KOPT-K1 (cell line): ENCODE results near the gene OTUD4.
"Not testable (repeated sequence)": the region's sequence is repeated elsewhere in the genome, so short reads cannot be mapped to it uniquely, and the experiment has no call there.

ENCODE experiments used
- H3K27ac ChIP-seq: fragments of 200-600 bp; sonication (generic); 2 replicates; pipeline ENCODE4 v1.5.1; 2016; ENCODE audit warnings: antibody characterized with exemption, mild to moderate bottlenecking, low read depth, low read length; ENCODE audit not compliant: poor library complexity, severe bottlenecking
- H3K36me3 ChIP-seq: fragments of 200-600 bp; sonication (generic); 2 replicates; pipeline ENCODE4 v1.5.1; 2017; ENCODE audit warnings: antibody characterized with exemption, mild to moderate bottlenecking, low read length, moderate library complexity; ENCODE audit not compliant: insufficient read depth
- H3K9me3 ChIP-seq: fragments of 200-600 bp; sonication (generic); 2 replicates; pipeline ENCODE4 v1.5.1; 2017; ENCODE audit warnings: antibody characterized with exemption, low read length, mild to moderate bottlenecking; ENCODE audit not compliant: insufficient read depth, poor library complexity, severe bottlenecking

The OTUD4 gene

DNA sequence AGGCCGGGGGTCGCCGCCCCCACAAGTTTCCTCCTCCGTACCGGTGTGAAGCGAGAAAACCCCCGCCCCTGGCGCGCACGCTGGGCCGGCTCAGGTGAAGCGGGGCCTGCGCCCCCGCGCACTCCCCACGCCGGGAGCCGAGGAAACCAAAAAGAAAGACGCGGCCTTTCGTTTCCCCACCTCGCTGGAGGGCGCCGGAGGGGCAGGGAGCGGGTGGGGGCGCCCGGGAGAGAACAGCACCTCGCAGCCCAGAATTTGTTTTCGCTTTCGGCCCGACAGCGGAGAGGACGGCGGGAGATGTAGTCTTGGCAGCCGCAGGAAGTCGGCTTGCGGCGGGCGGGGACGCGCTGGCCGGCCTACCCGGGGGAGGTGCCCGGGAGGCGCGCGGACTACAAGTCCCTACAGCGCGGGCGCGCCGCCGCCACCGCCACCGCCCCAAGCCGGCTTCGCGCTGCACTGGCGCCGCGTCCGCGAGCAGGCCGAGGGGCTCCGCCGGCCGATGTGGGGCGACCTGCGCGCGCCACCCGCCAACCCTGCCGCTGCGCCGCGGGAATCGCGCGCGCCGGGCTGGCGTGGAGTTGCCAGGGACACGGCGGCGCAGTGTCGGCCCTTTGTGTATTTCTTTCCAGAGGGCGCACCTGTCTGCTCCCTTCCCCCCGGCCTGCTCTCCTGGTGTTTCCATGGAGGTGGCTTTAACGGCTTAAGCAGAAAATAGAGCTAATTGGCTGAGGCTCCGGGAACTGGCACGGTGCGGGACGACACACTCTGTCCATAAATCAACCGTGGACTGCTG is at the start of gene OTUD4:
OTUD4 (minus strand) TSS at position 292 of the 793 bp plus-strand sequence. CDS start 616 bp downstream, outside the sequence.
- H3K9me3 ChIP-seq: no peaks in the 10 kb centered on the region
- H3K27ac ChIP-seq: peak within 1 kb of the TSS; percentile 91
- H3K36me3 ChIP-seq: no peaks in the 10 kb centered on the region

- not testable (repeated sequence) for H3K27ac ChIP-seq, H3K9me3 ChIP-seq, H3K36me3 ChIP-seq
Measured at GRCh38 chr4:145223228-145223627, 42.8 kb upstream of the OTUD4 start.

DNA sequence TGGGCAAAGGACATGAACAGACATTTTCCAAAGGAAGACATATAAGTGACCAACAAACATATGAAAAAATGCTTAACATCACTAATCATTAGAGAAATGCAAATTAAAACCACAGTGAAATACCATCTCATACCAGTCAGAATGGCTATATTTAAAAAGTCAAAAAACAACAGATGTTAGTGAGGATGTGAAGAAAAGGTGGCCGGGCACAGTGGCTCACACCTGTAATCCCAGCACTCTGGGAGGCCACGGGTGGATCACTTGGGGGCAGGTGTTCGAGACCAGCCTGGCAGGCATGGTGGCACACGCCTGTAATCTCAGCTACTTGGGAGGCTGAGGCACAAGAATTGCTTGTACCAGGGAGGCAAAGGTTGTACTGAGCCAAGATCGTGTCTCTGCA is 41.1 kb upstream of the OTUD4 start:
- not testable (repeated sequence) for H3K9me3 ChIP-seq, H3K27ac ChIP-seq, H3K36me3 ChIP-seq

GRCh38 chr4:145219090-145219489 is 38.7 kb upstream of the OTUD4 start:
- Histone ChIP-seq H3K36me3 (no peaks in the 10 kb centered on the region), H3K9me3 (no peaks in the 10 kb centered on the region), H3K27ac (no peak overlapping the region)

DNA sequence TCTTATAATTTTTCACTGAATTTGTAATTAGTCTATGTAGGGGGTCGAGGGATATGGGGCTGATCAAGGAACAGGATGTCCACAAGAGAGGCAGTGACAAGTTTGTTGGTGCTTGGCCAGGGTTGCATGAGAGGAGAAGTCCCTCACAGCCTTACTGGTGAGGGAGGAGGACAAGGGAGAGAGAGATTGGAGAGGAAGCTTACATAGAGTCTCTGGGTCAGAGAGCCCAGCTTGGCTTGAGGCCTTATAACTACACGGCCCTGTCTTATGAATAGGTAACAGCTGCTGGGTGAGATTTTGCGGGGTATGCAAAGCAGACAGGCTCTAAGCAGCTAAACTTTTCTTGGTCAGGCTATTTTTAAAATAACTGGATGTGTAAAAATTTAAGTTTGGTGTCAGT is 37.9 kb upstream of the OTUD4 start:
- no peak overlapping the region for H3K27ac ChIP-seq
- no peaks in the 10 kb centered on the region for H3K36me3 ChIP-seq
- H3K9me3 ChIP-seq: no peaks in the 10 kb centered on the region

- Histone ChIP-seq H3K36me3 (no peaks in the 10 kb centered on the region), H3K27ac (no peak overlapping the region), H3K9me3 (no peaks in the 10 kb centered on the region)
Measured at GRCh38 chr4:145217349-145217748, 37.0 kb upstream of the OTUD4 start.

- H3K27ac ChIP-seq: no peak overlapping the region
Measured at GRCh38 chr4:145216535-145216934, 36.1 kb upstream of the OTUD4 start.

GRCh38 chr4:145213245-145213644 is 32.9 kb upstream of the OTUD4 start:
- Histone ChIP-seq H3K9me3 (no peaks in the 10 kb centered on the region), H3K27ac (no peak overlapping the region), H3K36me3 (no peaks in the 10 kb centered on the region)

More at GRCh38 chr4:145216535-145216934, 36.1 kb upstream of the OTUD4 start:
- Histone ChIP-seq H3K9me3 (no peaks in the 10 kb centered on the region), H3K36me3 (no peaks in the 10 kb centered on the region)

GRCh38 chr4:145207934-145208333 is 27.5 kb upstream of the OTUD4 start:
- Histone ChIP-seq H3K9me3 (no peaks in the 10 kb centered on the region), H3K36me3 (no peaks in the 10 kb centered on the region), H3K27ac (no peak overlapping the region)

DNA sequence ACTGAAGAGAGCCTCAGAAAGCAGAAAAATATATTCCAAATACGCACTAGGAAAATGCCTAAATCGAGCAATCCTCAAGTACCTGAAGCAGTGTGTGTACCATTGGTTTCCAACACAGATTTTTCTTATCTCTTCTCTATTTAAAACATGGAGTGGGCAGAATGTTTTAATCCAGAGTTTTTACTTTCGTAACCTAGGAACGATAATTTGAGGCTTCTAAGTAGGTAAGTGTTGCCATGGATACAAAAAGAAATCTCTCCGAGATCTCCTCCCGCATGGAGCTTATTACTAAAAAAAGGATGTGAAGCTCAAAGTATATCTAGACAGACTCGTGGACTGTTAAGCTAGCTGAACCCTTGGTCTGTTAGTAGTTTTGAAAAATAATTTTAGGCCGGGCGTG is 23.0 kb upstream of the OTUD4 start:
- no peaks in the 10 kb centered on the region for H3K9me3 ChIP-seq
- no peaks in the 10 kb centered on the region for H3K36me3 ChIP-seq
- no peak overlapping the region for H3K27ac ChIP-seq

DNA sequence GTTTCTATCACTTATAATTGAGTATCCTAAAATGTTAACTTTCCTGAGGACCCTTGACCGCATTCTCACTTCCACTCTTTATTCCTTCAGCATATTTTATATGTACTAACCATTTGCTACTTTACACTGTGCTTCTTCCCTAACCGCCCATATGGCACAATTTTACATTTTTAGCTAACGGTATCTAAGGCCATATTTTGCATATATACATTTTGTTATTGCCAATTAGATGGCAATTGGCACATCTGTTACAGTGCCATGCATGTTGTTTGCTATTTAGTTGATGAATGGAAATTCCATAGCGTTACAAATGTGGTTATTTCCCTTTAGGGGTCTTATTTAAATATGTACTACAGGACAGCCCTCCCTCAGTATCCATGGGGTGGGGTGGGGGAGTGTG is 20.0 kb upstream of the OTUD4 start:
- Histone ChIP-seq H3K27ac (no peak overlapping the region), H3K36me3 (no peaks in the 10 kb centered on the region), H3K9me3 (no peaks in the 10 kb centered on the region)

DNA sequence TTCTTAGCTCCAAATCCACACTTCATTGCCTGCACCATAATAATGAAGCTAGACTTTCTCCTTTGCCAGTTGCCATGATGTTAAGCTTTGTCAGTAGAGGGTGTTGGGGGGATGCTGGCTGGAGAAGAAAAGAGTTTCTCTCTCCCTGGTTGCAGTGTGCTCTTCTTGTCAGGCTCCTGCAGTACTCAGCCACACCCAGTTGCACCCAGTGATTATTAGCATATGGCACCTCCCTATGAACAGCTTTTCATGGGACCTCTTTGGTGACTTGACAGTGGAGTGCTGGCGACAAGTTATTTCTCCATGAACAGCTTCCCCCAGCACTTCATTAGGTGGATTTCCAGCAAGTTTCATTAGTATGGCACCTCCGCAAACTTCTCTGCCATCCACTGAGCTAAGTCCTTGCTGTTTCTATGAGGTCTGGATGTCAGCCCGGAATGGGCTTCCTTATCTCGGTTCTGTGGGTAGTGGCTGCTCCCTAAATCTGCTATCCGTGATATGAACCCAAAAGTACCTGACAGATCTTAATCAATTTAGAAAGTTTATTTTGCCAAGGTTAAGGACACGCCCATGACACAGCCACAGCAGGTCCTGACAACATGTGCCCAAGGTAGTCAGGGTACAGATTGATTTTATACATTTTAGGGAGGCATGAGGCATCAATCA is 18.8 kb upstream of the OTUD4 start:
- Histone ChIP-seq H3K9me3 (no peaks in the 10 kb centered on the region), H3K36me3 (no peaks in the 10 kb centered on the region), H3K27ac (no peak overlapping the region)

DNA sequence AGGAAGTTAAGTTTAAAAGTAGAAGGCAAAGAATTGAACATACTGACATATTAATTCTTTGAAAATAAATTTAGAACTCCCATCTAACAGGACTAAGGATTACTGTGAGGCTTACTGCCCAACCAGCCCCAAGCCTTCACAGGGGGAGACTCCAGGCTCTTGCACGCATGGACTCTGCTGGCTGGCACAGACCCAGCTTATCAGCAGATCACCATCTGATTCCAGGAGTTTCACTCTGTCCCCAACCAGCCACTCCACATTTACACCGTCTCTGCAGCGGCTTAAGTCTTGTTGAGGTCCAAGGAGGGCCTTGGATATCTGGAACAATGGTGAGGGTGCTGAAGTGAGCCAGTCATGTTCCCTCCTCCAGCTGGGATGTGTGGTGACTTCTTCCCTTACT is 16.4 kb upstream of the OTUD4 start:
- Histone ChIP-seq H3K9me3 (no peaks in the 10 kb centered on the region), H3K27ac (no peak overlapping the region), H3K36me3 (no peaks in the 10 kb centered on the region)

DNA sequence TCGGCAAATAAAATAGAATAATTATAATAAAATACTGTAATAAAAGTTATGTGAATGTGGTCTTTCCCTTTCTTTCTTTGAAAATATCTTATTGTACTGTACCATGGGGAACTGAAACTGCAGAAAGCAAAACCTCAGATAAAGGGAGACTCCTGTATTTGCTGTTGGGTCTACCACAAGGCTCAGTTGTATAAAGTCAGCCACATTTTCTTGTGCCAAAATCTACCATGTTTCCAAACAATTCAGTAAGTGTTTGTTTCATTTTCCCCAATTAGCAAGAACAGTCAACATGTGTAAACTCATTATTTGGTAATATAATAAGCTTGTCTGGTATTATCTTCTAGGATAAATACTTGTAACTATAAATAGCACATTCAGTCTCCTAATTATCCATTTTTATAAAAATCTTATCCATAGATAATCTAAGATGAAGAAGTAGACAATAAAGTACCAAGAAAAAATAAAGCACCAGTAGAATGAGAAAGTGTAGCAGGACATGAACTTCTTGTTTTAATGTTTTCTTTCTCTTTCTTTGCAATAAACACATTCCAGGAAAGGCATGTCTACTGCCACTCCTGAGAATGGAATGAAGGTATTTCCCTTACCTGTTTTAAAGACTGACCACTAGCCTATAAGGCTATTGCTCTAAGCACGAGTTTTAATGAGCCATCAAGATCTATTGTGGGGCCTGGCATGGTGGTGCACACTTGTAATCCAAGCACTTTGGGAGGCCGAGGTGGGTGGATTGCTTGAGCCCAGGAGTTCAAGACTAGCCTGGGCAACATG is 15.0 kb upstream of the OTUD4 start:
- no peak overlapping the region for H3K27ac ChIP-seq
- H3K9me3 ChIP-seq: no peaks in the 10 kb centered on the region
- H3K36me3 ChIP-seq: no peaks in the 10 kb centered on the region

- Histone ChIP-seq H3K36me3 (no peaks in the 10 kb centered on the region), H3K27ac (no peak overlapping the region), H3K9me3 (no peaks in the 10 kb centered on the region)
Measured at GRCh38 chr4:145189981-145190380, 9.6 kb upstream of the OTUD4 start.
